Measurements from ENCODE around the gene TAF1A.

DNA sequence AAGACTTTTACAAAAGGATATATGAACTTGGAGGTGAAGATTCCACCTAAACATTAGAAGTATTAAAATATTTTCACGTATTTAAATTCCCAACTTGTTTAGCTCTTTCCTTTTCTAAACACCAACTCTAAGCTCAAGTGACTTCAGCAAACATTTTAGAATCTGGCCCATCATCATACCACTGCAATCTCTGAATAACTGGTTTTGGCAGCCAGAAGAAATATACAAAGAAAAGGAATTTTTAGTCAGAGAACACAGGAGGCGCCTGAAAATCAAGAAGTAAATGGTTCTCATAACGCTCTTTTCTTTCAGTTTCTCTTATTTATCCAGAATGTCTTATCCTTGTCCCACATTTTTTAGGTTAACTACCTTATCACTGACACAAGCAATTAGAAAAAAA is 10.4 kb downstream of the TAF1A start:
- TF ChIP-seq, protein P1, sequence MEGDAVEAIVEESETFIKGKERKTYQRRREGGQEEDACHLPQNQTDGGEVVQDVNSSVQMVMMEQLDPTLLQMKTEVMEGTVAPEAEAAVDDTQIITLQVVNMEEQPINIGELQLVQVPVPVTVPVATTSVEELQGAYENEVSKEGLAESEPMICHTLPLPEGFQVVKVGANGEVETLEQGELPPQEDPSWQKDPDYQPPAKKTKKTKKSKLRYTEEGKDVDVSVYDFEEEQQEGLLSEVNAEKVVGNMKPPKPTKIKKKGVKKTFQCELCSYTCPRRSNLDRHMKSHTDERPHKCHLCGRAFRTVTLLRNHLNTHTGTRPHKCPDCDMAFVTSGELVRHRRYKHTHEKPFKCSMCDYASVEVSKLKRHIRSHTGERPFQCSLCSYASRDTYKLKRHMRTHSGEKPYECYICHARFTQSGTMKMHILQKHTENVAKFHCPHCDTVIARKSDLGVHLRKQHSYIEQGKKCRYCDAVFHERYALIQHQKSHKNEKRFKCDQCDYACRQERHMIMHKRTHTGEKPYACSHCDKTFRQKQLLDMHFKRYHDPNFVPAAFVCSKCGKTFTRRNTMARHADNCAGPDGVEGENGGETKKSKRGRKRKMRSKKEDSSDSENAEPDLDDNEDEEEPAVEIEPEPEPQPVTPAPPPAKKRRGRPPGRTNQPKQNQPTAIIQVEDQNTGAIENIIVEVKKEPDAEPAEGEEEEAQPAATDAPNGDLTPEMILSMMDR (IDR thresholded peaks at IDR 0.05; ENCODE audit: insufficient read depth, low read depth, low read length) = no peak
- no peak for TF ChIP-seq EZH2 (IDR thresholded peaks at IDR 0.05; ENCODE audit: insufficient read depth, low read length)

Measured in astrocyte (in vitro differentiated cells and primary cell).